ENCODE measurements around the gene ELP4. TPM values are rescaled to one million over a fixed set of nuclear protein-coding genes. Genes with fewer than 3 reads are reported as not detected.

ELP4 gene
- total and polyA plus RNA-seq, 9 of the 15 experiments (the other 6 are each of a cell fraction or from before 2014, with no cell fraction given), result 24.1 to 60.3 (median 38.7) TPM

- H2AFZ ChIP-seq (ENCODE audit: low read depth, low read length), result no peak overlapping the region
- H3K4me1 ChIP-seq (replicated peaks in 1 of 2; ENCODE audit: control insufficient read depth in 2 of 2, insufficient read depth in 2 of 2, low read length in 2 of 2), result peaks cover 2 to 17% of the 10 kb centered on the region in 2 experiments; a peak in 4 of 5 replicates
- H3K27ac ChIP-seq (ENCODE audit: extremely low read depth, low read depth, low read length), result no peak overlapping the region
- TF ChIP-seq HNRNPLL (IDR thresholded peaks at IDR 0.05; ENCODE audit: low read depth, low read length, poor library complexity, severe bottlenecking), result no peak
- no peak for TF ChIP-seq HDGF (IDR thresholded peaks at IDR 0.05)
- TF ChIP-seq NR1H2 (CRISPR knock-in tag; IDR thresholded peaks at IDR 0.05), result no peak
- TF ChIP-seq PHB (CRISPR knock-in tag; IDR thresholded peaks at IDR 0.05), result no peak
- TF ChIP-seq FOXJ2 (tag; IDR thresholded peaks at IDR 0.05), result no peak
- no peak for TF ChIP-seq EZH2 (IDR thresholded peaks at IDR 0.05; ENCODE audit: borderline replicate concordance, low read depth, low read length)
- TF ChIP-seq JUN (IDR thresholded peaks at IDR 0.05; ENCODE audit: borderline replicate concordance, low read depth, low read length), result no peak
- no peak for TF ChIP-seq JUN (CRISPR knock-in tag; IDR thresholded peaks at IDR 0.05; ENCODE audit: borderline replicate concordance)
- no peak for TF ChIP-seq ETV1 (tag; conservative IDR thresholded peaks at IDR 0.05; ENCODE audit: low read depth)
- TF ChIP-seq HMG20B (CRISPR knock-in tag; IDR thresholded peaks at IDR 0.05), result no peak
- no peak for TF ChIP-seq TAF15 (IDR thresholded peaks at IDR 0.05; ENCODE audit: low read depth, low read length)
- BruUV-seq (replicated peaks), result no TSS peak
- no peak overlapping the region for H3K9ac ChIP-seq (ENCODE audit: insufficient read depth in 1 of 2, low read depth in 2 of 2, low read length in 2 of 2)
- no peak for DNase-seq (ENCODE audit: extremely low read depth in 1 of 4, low spot score in 3 of 4)
- H3K79me2 ChIP-seq (ENCODE audit: control insufficient read depth, insufficient read depth, low read length), result no peaks in the 10 kb centered on the region
- FAIRE-seq, result no peak
- peaks cover 17 to 60% of the 10 kb centered on the region in 2 experiments for H3K27me3 ChIP-seq (ENCODE audit: control insufficient read depth in 2 of 2, insufficient read depth in 2 of 2, low read length in 2 of 2)
- no peaks in the 10 kb centered on the region; the same call in 1 of the 2 replicates for H4K20me1 ChIP-seq (replicated peaks; ENCODE audit: control insufficient read depth, insufficient read depth, low read length)
- ATAC-seq, result no peak
- 47% methylated on average over 15 of the region's 20 CpGs for WGBS (ENCODE audit: insufficient coverage, low coverage, missing lambda C conversion rate)
- in situ Hi-C loops (cut with MboI), result no loop called here
- intact Hi-C loops (cut with micrococcal nuclease), result no loop called here
- no peaks in the 10 kb centered on the region for H3K9me3 ChIP-seq (replicated peaks; ENCODE audit: control insufficient read depth, insufficient read depth, low read depth, low read length)
- no peaks in the 10 kb centered on the region for H3K9me1 ChIP-seq (ENCODE audit: control insufficient read depth, insufficient read depth, low read length)
- ChIA-PET CTCF (ENCODE audit: low intra/inter-chr PET ratio) (no interaction called here), POLR2A (no interaction called here)
- H3K36me3 ChIP-seq (ENCODE audit: control insufficient read depth, insufficient read depth, low read length), result no peaks in the 10 kb centered on the region
- H3K4me2 ChIP-seq (ENCODE audit: insufficient read depth, low read length), result no peak overlapping the region
- H3K4me3 ChIP-seq, result no peak overlapping the region
Observed at GRCh38 chr11:31805629-31806185, 296.1 kb downstream of the ELP4 start.

Data from K562 (cell line).